HCT116 (cell line): ENCODE measurements around the gene RNF144B. TPM values are rescaled to one million over a fixed set of nuclear protein-coding genes. Genes with fewer than 3 reads are reported as not detected.

ENCODE experiments used
- ATAC-seq: fragments of 200-7000 bp; cut with Tn5 transposase; 2 replicates; pipeline ENCODE4 v1.9.1; 2020; ENCODE audit warnings: mild to moderate bottlenecking, moderate library complexity
- BruUV-seq: library from RNA; stranded (reverse); fragments of 400-500 nt; replicated peaks from 2 replicates; lab custom pipeline; 2021; lab: Mats Ljungman, UMichigan
- CTCF ChIA-PET: fragments of 300-600 bp; sonication (Branson Sonifier 250); formaldehyde crosslinking; loops from one replicate; lab custom pipeline; 2021; ENCODE audit warnings: antibody characterized with exemption; lab: Charles Lee
- POLR2A ChIA-PET: fragments of 300-600, 350-600 bp; sonication (Branson Sonifier 250); formaldehyde crosslinking; loops from one replicate; lab custom pipeline; 2021; ENCODE audit warnings: antibody characterized with exemption; lab: Charles Lee
- RAD21 ChIA-PET, 2 experiments: fragments of 300-600 bp; sonication (Branson Sonifier 250); formaldehyde crosslinking; loops; one replicate each; lab custom pipeline; 2023; ENCODE audit warnings: low total read pairs in 2 of 2; ENCODE audit not compliant: uncharacterized antibody in 2 of 2, unreplicated experiment in 2 of 2, low non-redundant PET in 1 of 2; lab: Charles Lee
- DNase-seq: peaks from one replicate; pipeline ENCODE4 v3.0.0-alpha.2; 2010; ENCODE audit warnings: low read depth, low spot score
- H2AFZ ChIP-seq: fragments of 200-600 bp; shearing (Covaris generic), sonication (generic); 2 replicates; pipeline ENCODE4 v1.6.1; 2017; ENCODE audit warnings: low read depth, mixed run types, mixed read lengths, antibody characterized with exemption, low read length; ENCODE audit not compliant: poor library complexity, severe bottlenecking
- H3K27ac ChIP-seq: 2 replicates; pipeline ENCODE4 v1.5.1; 2012; ENCODE audit warnings: low read depth, low read length
- H3K27me3 ChIP-seq: fragments of 200-600 bp; sonication (generic); 2 replicates; pipeline ENCODE4 v1.6.1; 2016; ENCODE audit warnings: mixed run types, low read length, mixed read lengths; ENCODE audit not compliant: insufficient read depth
- H3K36me3 ChIP-seq, 2 experiments: fragments of 200-500 bp in 1 of 2; fragments of 200-600 bp in 1 of 2; sonication (Bioruptor generic) in 1 of 2; sonication (generic) in 1 of 2; 2 replicates each; pipeline versions ENCODE4 v1.5.1 to v1.6.1; 2014 to 2016; ENCODE audit warnings: low read length in 2 of 2, inconsistent platforms in 1 of 2, mixed read lengths in 1 of 2, mixed run types in 1 of 2; ENCODE audit not compliant: insufficient read depth in 2 of 2, control insufficient read depth in 1 of 2
- H3K4me1 ChIP-seq, 2 experiments: fragments of 200-600 bp in 1 of 2; sonication (generic) in 1 of 2; 2 replicates each; pipeline versions ENCODE4 v1.5.1 to v1.6.1; 2012 to 2017; ENCODE audit warnings: low read length in 2 of 2, inconsistent platforms in 1 of 2, mild to moderate bottlenecking in 1 of 2, mixed read lengths in 1 of 2, mixed run types in 1 of 2, moderate library complexity in 1 of 2; ENCODE audit not compliant: insufficient read depth in 2 of 2, control insufficient read depth in 1 of 2
- H3K4me2 ChIP-seq: fragments of 200-600 bp; sonication (generic); 2 replicates; pipeline ENCODE4 v1.6.1; 2017; ENCODE audit warnings: mixed run types, low read length, mixed read lengths
- H3K4me3 ChIP-seq, 2 experiments: fragments of 200-600 bp in 1 of 2; sonication (generic) in 1 of 2; replicated peaks in 1 of 2; 2 replicates each; pipeline ENCODE4 v1.5.1; 2011 to 2016; ENCODE audit warnings: low read length in 2 of 2, control low read depth in 1 of 2, low read depth in 1 of 2, mild to moderate bottlenecking in 1 of 2, mixed read lengths in 1 of 2, mixed run types in 1 of 2
- H3K79me2 ChIP-seq: fragments of 200-600 bp; sonication (generic); 2 replicates; pipeline ENCODE4 v1.6.1; 2017; ENCODE audit warnings: mild to moderate bottlenecking, mixed run types, low read length, moderate library complexity, mixed read lengths; ENCODE audit not compliant: insufficient read depth
- H3K9ac ChIP-seq: fragments of 200-600 bp; sonication (generic); 2 replicates; pipeline ENCODE4 v1.6.1; 2016; ENCODE audit warnings: low read length, mixed read lengths
- H3K9me2 ChIP-seq: fragments of 200-600 bp; sonication (generic), shearing (Covaris generic); 2 replicates; pipeline ENCODE4 v1.6.1; 2017; ENCODE audit warnings: mixed run types, mild to moderate bottlenecking, moderate library complexity; ENCODE audit not compliant: insufficient read depth
- H3K9me3 ChIP-seq, 2 experiments: fragments of 200-500 bp in 1 of 2; fragments of 200-600 bp in 1 of 2; sonication (Bioruptor generic) in 1 of 2; sonication (generic) in 1 of 2; 2 replicates each; pipeline ENCODE4 v1.6.1; 2014 to 2017; ENCODE audit warnings: low read length in 2 of 2, mixed read lengths in 2 of 2, inconsistent platforms in 1 of 2, low read depth in 1 of 2, mild to moderate bottlenecking in 1 of 2, mixed run types in 1 of 2, moderate library complexity in 1 of 2; ENCODE audit not compliant: control insufficient read depth in 1 of 2, insufficient read depth in 1 of 2
- H4K20me1 ChIP-seq: fragments of 200-600 bp; sonication (generic), shearing (Covaris generic); 2 replicates; pipeline ENCODE4 v1.6.1; 2017; ENCODE audit warnings: mixed run types, mild to moderate bottlenecking, moderate library complexity; ENCODE audit not compliant: insufficient read depth
- CBX3 ChIP-seq: IDR thresholded peaks from 2 replicates; pipeline ENCODE4 v1.6.1; 2012; ENCODE audit warnings: low read depth
- EGR1 ChIP-seq: IDR thresholded peaks from 2 replicates; pipeline ENCODE4 v1.6.1; 2012; ENCODE audit warnings: low read depth
- EZH2 ChIP-seq: fragments of 200-600 bp; sonication (generic); IDR thresholded peaks from 2 replicates; pipeline ENCODE4 v1.6.1; 2017; ENCODE audit warnings: antibody characterized with exemption, mixed run types
- POLR2AphosphoS5 ChIP-seq: IDR thresholded peaks from 2 replicates; pipeline ENCODE4 v1.6.1; 2011; ENCODE audit warnings: mild to moderate bottlenecking, low read depth, low read length, moderate library complexity
- SIN3A ChIP-seq: IDR thresholded peaks from 2 replicates; pipeline ENCODE4 v1.6.1; 2012; ENCODE audit warnings: low read depth
- ZFX ChIP-seq: fragments of 450-650 bp; IDR thresholded peaks from 2 replicates; pipeline ENCODE4 v1.6.1; 2017
- intact Hi-C: fragments of 100-400 bp; cut with micrococcal nuclease; formaldehyde crosslinking; loops from 2 replicates; pipeline ENCODE4 v1.10.0; 2022
- total RNA-seq: library from RNA; stranded (reverse); gene quantifications from one replicate; pipeline ENCODE4 v1.2.1, GENCODE V29; 2021; ENCODE audit not compliant: unreplicated experiment
- TF ChIP-seq, protein P1 (sequence below): IDR thresholded peaks from 2 replicates; pipeline ENCODE4 v1.6.1; 2012
- TF ChIP-seq, protein P2 (sequence below), 3 experiments: fragments of 200-600 bp in 1 of 3; sonication (generic) in 1 of 3; IDR thresholded peaks in 2 of 3; conservative IDR thresholded peaks in 1 of 3; 2 replicates each; pipeline ENCODE4 v1.5.1; 2012 to 2017; ENCODE audit warnings: low read depth in 2 of 3, low read length in 2 of 3, antibody characterized with exemption in 1 of 3, borderline replicate concordance in 1 of 3, control low read depth in 1 of 3, mild to moderate bottlenecking in 1 of 3, mixed read lengths in 1 of 3, mixed run types in 1 of 3, moderate library complexity in 1 of 3; ENCODE audit not compliant: insufficient read depth in 1 of 3

Gene RNF144B
- total RNA-seq, 1 experiment from 2014 or later, result 2.1 TPM

DNA sequence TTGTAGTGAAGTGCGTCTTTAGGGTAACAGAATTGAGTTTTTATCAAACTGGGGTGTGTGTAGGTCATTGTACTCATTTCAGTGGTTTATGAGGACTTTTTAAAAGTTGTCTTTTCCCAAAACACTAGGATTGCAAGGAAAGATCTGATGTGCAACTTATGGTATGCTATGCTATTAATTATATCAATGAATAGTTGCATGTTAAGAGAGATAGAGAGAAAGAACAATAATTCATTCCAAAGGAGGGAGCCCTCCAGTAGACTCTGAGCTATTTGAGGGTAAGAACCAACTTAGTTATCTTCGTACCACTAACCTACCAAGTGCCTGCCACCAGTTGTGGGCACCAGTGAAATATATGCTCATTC lies 117.1 kb downstream of the RNF144B start:
- no peaks in the 10 kb centered on the region for H3K36me3 ChIP-seq
- no peaks in the 10 kb centered on the region for H3K79me2 ChIP-seq
- RAD21 ChIA-PET, result no interaction called here
- CTCF ChIA-PET, result interaction anchor here (6.3 kb wide), 1 partner anchor 181 kb away, joined by 35 read pairs; no protein-coding TSS in a partner anchor
- no peaks in the 10 kb centered on the region; a peak in 1 of 4 replicates for H3K4me1 ChIP-seq
- peak overlapping the region; percentile 70 for H2AFZ ChIP-seq
- ATAC-seq (peak; percentile 44), DNase-seq (no peak)
- no peak overlapping the region for H3K9ac ChIP-seq
- BruUV-seq, result no TSS peak
- H3K9me3 ChIP-seq, result no peaks in the 10 kb centered on the region
- H3K27me3 ChIP-seq, result no peaks in the 10 kb centered on the region
- no peak overlapping the region for H3K4me3 ChIP-seq
- POLR2A ChIA-PET, result no interaction called here
- peak overlapping the region; percentile 39; the same call in 1 of the 2 replicates for H3K4me2 ChIP-seq
- no peak for TF ChIP-seq EGR1
- no peak for TF ChIP-seq CBX3
- no peak for TF ChIP-seq EZH2
- TF ChIP-seq, protein P1, sequence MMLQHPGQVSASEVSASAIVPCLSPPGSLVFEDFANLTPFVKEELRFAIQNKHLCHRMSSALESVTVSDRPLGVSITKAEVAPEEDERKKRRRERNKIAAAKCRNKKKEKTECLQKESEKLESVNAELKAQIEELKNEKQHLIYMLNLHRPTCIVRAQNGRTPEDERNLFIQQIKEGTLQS, result no peak
- no peak for TF ChIP-seq ZFX
- TF ChIP-seq SIN3A, result no peak
- intact Hi-C loops, result loop anchor here (1.0 to 5.0 kb wide), 5 partner anchors 180 to 1348 kb away; partner anchors contain the start of gene DEK
- no peak overlapping the region for H3K27ac ChIP-seq
- H3K9me2 ChIP-seq, result no peaks in the 10 kb centered on the region
- H4K20me1 ChIP-seq, result no peaks in the 10 kb centered on the region

GRCh38 chr6:18506382-18507017 lies 119.3 kb downstream of the RNF144B start:
- intact Hi-C loops, result no loop called here
- RAD21 ChIA-PET, result no interaction called here
- POLR2A ChIA-PET, result no interaction called here

More at GRCh38 chr6:18506382-18507017, 119.3 kb downstream of the RNF144B start:
- Histone ChIP-seq H3K27me3 (no peaks in the 10 kb centered on the region), H3K9me2 (no peaks in the 10 kb centered on the region), H3K27ac (no peak overlapping the region), H3K4me1 (no peaks in the 10 kb centered on the region; a peak in 1 of 4 replicates), H3K36me3 (no peaks in the 10 kb centered on the region), H3K4me2 (no peak overlapping the region), H3K9ac (no peak overlapping the region), H4K20me1 (no peaks in the 10 kb centered on the region), H2AFZ (no peak overlapping the region), H3K4me3 (no peak overlapping the region), H3K79me2 (no peaks in the 10 kb centered on the region), H3K9me3 (no peaks in the 10 kb centered on the region)
- BruUV-seq, result no TSS peak
- ATAC-seq (no peak), DNase-seq (no peak)
- CTCF ChIA-PET, result interaction anchor here (0.7 to 6.3 kb wide), 2 partner anchors 183 to 691 kb away, joined by 3 to 35 read pairs; no protein-coding TSS in a partner anchor
- no peak for TF ChIP-seq EZH2
- TF ChIP-seq, protein P2, sequence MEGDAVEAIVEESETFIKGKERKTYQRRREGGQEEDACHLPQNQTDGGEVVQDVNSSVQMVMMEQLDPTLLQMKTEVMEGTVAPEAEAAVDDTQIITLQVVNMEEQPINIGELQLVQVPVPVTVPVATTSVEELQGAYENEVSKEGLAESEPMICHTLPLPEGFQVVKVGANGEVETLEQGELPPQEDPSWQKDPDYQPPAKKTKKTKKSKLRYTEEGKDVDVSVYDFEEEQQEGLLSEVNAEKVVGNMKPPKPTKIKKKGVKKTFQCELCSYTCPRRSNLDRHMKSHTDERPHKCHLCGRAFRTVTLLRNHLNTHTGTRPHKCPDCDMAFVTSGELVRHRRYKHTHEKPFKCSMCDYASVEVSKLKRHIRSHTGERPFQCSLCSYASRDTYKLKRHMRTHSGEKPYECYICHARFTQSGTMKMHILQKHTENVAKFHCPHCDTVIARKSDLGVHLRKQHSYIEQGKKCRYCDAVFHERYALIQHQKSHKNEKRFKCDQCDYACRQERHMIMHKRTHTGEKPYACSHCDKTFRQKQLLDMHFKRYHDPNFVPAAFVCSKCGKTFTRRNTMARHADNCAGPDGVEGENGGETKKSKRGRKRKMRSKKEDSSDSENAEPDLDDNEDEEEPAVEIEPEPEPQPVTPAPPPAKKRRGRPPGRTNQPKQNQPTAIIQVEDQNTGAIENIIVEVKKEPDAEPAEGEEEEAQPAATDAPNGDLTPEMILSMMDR (IDR thresholded peaks at IDR 0.05 in 2 of 3, conservative IDR thresholded peaks at IDR 0.05 in 1 of 3; ENCODE audit: borderline replicate concordance in 1 of 3, insufficient read depth in 1 of 3, low read depth in 2 of 3, low read length in 2 of 3), result no peak
- no peak for TF ChIP-seq POLR2AphosphoS5
